IPS-18c (cell line): ENCODE measurements around the gene HIPK4.

Experiments used
- H3K4me3 ChIP-seq: 2 replicates; pipeline ENCODE4 v1.7.0; 2013; ENCODE audit warnings: low read depth, mild to moderate bottlenecking, low read length, moderate library complexity; ENCODE audit not compliant: insufficient read depth
- H3K9me3 ChIP-seq: one replicate; pipeline ENCODE4 v1.6.1; 2013; ENCODE audit warnings: mild to moderate bottlenecking, low read length, moderate library complexity; ENCODE audit not compliant: control insufficient read depth, insufficient read depth

The HIPK4 gene

DNA sequence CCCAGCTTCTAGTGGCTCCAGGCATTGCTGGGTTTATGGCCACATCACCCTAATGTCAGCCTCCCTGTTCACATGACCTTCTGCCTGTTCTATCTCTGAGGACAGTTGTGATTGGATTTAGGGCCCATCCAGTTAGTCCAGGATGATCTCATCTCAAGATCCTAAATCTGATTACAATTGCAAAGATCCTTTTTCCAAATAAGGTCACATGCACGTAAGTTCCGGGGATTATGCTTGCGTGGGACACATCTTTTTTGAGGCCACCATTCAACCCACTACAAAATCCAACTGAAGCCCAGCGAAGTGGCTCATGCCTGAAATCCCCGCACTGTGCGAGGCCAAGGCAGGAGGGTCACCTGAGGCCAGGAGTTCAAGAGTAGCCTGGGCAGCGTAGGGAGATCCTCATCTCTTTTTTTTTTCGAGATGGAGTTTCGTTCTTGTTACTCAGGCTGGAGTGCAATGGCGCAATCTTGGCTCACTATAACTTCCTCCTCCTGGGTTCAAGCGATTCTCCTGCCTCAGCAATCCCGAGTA lies 29.2 kb downstream of the HIPK4 start:
- H3K9me3 ChIP-seq = peaks cover 3% of the 10 kb centered on the region
- no peak overlapping the region for H3K4me3 ChIP-seq

- Histone ChIP-seq H3K4me3 (no peak overlapping the region), H3K9me3 (peaks cover 3% of the 10 kb centered on the region)
Measured at GRCh38 chr19:40360020-40360707, 29.8 kb downstream of the HIPK4 start.

DNA sequence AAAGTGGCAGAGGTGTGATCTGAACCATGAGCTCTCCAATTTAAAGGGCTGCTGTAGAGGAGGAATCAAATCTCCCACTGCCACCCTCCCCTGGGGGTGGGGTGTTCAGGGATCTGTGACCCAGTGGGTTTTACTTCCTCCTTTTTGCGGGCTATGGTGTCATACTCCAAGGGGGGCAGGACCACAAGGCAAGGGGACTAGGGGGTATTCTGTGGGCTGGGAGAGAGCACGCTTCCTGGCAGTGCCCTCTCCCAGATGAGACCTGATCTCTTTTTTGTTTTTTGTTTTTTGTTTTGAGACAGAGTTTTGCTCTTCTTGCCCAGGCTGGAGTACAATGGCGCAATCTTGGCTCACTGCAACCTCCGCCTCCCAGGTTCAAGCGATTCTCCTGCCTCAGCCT lies 31.2 kb downstream of the HIPK4 start:
- peaks cover 3% of the 10 kb centered on the region for H3K9me3 ChIP-seq
- H3K4me3 ChIP-seq = no peak overlapping the region

GRCh38 chr19:40357640-40358039 lies 32.3 kb downstream of the HIPK4 start:
- Histone ChIP-seq H3K4me3 (no peak overlapping the region), H3K9me3 (peaks cover 3% of the 10 kb centered on the region)

DNA sequence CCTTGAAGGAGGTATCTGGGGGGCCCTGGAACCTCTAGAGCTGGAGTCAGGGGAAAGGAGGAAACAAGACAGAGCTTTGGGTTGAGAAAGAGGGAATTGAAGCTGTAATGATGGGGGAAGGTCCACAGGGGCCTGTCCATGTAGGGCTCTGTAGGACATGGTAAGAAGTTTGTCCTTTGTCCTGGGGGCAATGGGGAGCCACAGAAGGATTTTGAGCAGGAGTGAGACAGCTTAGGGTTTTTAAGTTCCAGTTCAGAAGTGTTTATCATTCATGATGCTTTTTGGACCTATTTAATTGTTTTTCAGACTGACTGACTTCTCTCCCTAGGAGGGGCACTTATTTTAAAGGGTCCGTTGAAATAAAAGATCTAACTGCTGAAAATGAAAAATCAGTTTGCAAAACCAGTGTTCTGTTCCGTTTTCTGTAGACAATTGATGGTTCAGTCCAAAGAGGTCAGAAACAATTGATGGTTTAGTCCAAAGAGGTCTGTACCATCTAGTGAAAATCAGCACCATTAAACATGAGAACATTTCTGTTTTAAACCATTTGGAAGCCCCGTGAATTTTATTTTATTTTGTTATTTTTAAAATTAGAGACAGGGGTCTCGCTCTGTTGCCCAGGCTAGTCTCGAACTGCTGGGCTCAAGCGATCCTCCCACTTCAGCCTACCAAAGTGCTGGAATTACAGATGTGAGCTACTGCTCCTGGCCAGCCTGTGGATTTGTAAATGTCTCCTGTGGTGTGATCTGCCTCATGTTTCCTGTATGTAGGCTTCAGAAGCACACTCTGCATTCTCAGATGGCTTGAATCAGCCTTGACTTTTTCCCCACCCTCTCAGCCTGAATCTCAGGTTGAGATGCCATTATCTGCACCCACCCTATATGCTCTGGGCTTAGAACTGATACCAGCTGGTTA lies 33.0 kb downstream of the HIPK4 start:
- Histone ChIP-seq H3K4me3 (no peak overlapping the region), H3K9me3 (peaks cover 3% of the 10 kb centered on the region)

GRCh38 chr19:40355975-40356680 lies 33.9 kb downstream of the HIPK4 start:
- no peak overlapping the region for H3K4me3 ChIP-seq

GRCh38 chr19:40348961-40349507 lies 40.9 kb downstream of the HIPK4 start:
- peak overlapping the region; percentile 68 for H3K4me3 ChIP-seq
- no peaks in the 10 kb centered on the region for H3K9me3 ChIP-seq

More at GRCh38 chr19:40355975-40356680, 33.9 kb downstream of the HIPK4 start:
- peaks cover 3% of the 10 kb centered on the region for H3K9me3 ChIP-seq

- Histone ChIP-seq H3K4me3 (peak within 1 kb of the TSS; percentile 87), H3K9me3 (no peaks in the 10 kb centered on the region)
Measured at GRCh38 chr19:40348125-40348913, 41.7 kb downstream of the HIPK4 start, which contains the start of the genes C19orf47 and PLD3. C19orf47 (minus strand) TSS chr19:40348397; CDS start chr19:40341857, 6,540 bp downstream. PLD3 (plus strand) TSS chr19:40348695; CDS start chr19:40366484, 17,789 bp downstream.

GRCh38 chr19:40344422-40344821 lies 45.6 kb downstream of the HIPK4 start:
- Histone ChIP-seq H3K9me3 (no peaks in the 10 kb centered on the region), H3K4me3 (no peak overlapping the region)

GRCh38 chr19:40342644-40343311 lies 47.2 kb downstream of the HIPK4 start:
- Histone ChIP-seq H3K4me3 (no peak overlapping the region), H3K9me3 (no peaks in the 10 kb centered on the region)

DNA sequence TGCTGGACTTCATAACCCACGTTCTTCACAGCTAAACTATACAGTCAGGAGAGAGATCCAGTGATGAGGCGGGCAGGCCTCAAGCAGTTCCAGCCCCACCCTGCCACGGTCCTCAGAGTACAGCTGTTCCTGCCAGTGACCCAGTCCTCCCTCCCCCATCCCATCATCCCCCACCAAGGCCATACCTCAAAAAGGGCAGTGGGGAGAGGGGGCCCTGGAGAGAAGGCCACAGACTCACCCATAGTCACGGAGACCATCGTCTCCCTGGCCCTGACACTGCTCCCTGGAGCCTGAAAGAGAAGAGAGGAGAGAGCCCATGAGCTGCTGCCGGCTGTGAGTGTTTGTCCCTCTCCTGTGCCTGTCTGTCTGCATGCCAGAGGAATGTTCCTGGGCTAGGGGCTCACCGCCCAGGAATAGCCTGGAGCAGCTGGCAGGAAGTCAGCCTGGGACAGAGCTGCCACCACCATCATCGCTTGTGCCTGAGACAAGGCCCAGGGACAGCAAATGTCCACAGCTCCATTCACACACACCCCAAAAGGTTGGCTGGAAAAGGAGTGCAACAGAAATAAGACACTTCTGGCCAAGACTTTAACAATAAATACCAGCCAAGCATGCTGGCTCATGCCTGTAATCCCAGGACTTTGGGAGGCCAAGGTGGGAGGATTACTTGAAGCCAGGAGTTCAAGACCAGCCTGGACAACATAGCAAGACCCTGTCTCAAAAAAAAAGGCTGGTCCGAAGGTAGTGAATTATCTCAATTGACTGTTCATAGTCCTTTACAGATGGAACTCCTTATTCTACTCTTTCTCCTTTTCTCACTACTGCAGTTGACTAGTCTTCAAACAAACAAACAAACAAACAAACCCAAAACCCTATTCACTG lies 48.1 kb downstream of the HIPK4 start:
- Histone ChIP-seq H3K4me3 (no peak overlapping the region), H3K9me3 (no peaks in the 10 kb centered on the region)

GRCh38 chr19:40339018-40339728 lies 50.8 kb downstream of the HIPK4 start:
- Histone ChIP-seq H3K4me3 (no peak overlapping the region), H3K9me3 (no peaks in the 10 kb centered on the region)

- H3K9me3 ChIP-seq = no peaks in the 10 kb centered on the region
Measured at GRCh38 chr19:40337594-40337993, 52.4 kb downstream of the HIPK4 start.

DNA sequence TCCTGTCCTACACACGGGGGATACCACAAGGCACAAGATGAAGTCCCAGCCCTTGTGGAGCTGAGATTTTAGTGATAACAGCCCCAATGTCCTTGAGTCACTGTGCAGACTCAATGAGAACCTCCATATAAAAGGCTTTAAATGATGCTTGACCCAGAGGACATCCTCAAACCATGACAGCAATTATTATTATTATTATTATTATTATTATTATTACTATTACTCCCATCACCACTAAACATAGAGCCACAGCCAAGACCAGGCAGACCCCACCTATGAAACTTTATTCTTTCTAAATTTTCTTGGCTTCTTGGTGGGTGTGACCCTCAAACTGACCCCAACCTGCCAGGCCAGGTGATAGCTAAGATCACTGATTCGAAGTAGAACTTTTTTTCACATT lies 52.9 kb downstream of the HIPK4 start:
- H3K9me3 ChIP-seq = no peaks in the 10 kb centered on the region

More at GRCh38 chr19:40337594-40337993, 52.4 kb downstream of the HIPK4 start:
- H3K4me3 ChIP-seq = no peak overlapping the region

DNA sequence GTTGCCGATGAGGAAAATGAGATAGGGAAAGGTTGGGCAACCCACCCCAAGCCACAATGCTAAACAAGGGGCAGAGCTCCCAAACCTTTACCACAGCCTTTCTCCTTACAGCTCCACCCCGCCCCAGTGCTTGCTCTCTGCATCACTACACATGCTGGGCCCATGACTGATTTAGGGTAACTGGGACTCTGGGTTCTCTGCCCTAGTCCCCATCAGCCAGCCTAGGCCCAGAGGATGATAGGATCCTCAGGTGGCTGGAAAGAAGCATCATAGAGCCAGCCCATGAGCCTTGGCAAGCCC lies 53.4 kb downstream of the HIPK4 start:
- Histone ChIP-seq H3K4me3 (no peak overlapping the region), H3K9me3 (no peaks in the 10 kb centered on the region)

More for the DNA sequence above, 52.9 kb downstream of the HIPK4 start:
- no peak overlapping the region for H3K4me3 ChIP-seq
